ENCODE data around the gene NAA20. TPM values are rescaled to one million over a fixed set of nuclear protein-coding genes. Genes with fewer than 3 reads are reported as not detected.

The NAA20 gene
- polyA plus RNA-seq, 3 donors from 2014 or later = 65.1 to 129 (median 70.2) TPM

Other genes with a start within 250 kb of the NAA20 start
- 10 to 100 TPM; 11.2 to 19.0 (median 11.3) TPM for gene CRNKL1, start 35.1 kb downstream of the NAA20 start, polyA plus RNA-seq
- 1 to 10 TPM in 2 of 3 donors, not detected in 1; 1.3 to 3.2 TPM for gene CFAP61, start 35.2 kb downstream of the NAA20 start, polyA plus RNA-seq